ENCODE results near the gene OSBPL10. TPM values are rescaled to one million over a fixed set of nuclear protein-coding genes. Genes with fewer than 3 reads are reported as not detected.
A peak's percentile ranks its signal among the peaks of the same experiment; 100 is the strongest.

Gene OSBPL10
- total RNA-seq, 4 donors from 2014 or later: 18.6 to 33.6 (median 28.8) TPM

GRCh38 chr3:31903686-31904431 lies 77.2 kb downstream of the OSBPL10 start:
- H3K4me1 ChIP-seq: peaks cover under 1 to 16% of the 10 kb centered on the region in 2 donors
- H3K4me3 ChIP-seq (replicated peaks in 1 of 3): no peak overlapping the region
- peak; percentile 66 to 71 for DNase-seq
- H3K27me3 ChIP-seq: no peaks in the 10 kb centered on the region
- H3K27ac ChIP-seq: no peak overlapping the region
- no peaks in the 10 kb centered on the region for H3K36me3 ChIP-seq
- H3K9me3 ChIP-seq: no peaks in the 10 kb centered on the region
- 62 to 65% methylated on average over 7 of the region's 7 CpGs for WGBS, 2 donors
- intact Hi-C loops (cut with DNase I): no loop called here
- no peak for TF ChIP-seq POLR2A (IDR thresholded peaks at IDR 0.05)

- Histone ChIP-seq H3K36me3 (no peaks in the 10 kb centered on the region), H3K9me3 (no peaks in the 10 kb centered on the region), H3K27me3 (no peaks in the 10 kb centered on the region), H3K27ac (no peak overlapping the region), H3K4me1 (peaks cover 0 to 10% of the 10 kb centered on the region in 2 donors), H3K4me3 (replicated peaks in 1 of 3) (no peak overlapping the region)
- DNase-seq: no peak
- intact Hi-C loops (cut with DNase I): no loop called here
- no peak for TF ChIP-seq CTCF (IDR thresholded peaks at IDR 0.05)
- TF ChIP-seq POLR2A (IDR thresholded peaks at IDR 0.05): no peak
These were observed 80.5 kb downstream of the OSBPL10 start for GRCh38 chr3:31900583-31900982.

GRCh38 chr3:31896648-31897433 lies 84.2 kb downstream of the OSBPL10 start:
- H3K4me3 ChIP-seq (replicated peaks in 1 of 3): no peak overlapping the region
- no peak overlapping the region for H3K27ac ChIP-seq
- intact Hi-C loops (cut with DNase I): no loop called here
- H3K4me1 ChIP-seq: no peaks in the 10 kb centered on the region
- no peak for DNase-seq
- TF ChIP-seq POLR2A (IDR thresholded peaks at IDR 0.05) (no peak), CTCF (IDR thresholded peaks at IDR 0.05) (no peak)
- 83 to 85% methylated on average over 6 of the region's 6 CpGs for WGBS, 2 donors
- no peaks in the 10 kb centered on the region for H3K9me3 ChIP-seq
- no peaks in the 10 kb centered on the region for H3K36me3 ChIP-seq
- no peaks in the 10 kb centered on the region for H3K27me3 ChIP-seq

GRCh38 chr3:31896026-31896425 lies 85.0 kb downstream of the OSBPL10 start:
- WGBS, 2 donors: 79 to 92% methylated on average over 1 of the region's 1 CpG
- intact Hi-C loops (cut with DNase I): no loop called here
- no peaks in the 10 kb centered on the region for H3K9me3 ChIP-seq
- TF ChIP-seq CTCF (IDR thresholded peaks at IDR 0.05) (no peak), POLR2A (IDR thresholded peaks at IDR 0.05) (no peak)
- no peak for DNase-seq
- no peak overlapping the region for H3K27ac ChIP-seq
- H3K36me3 ChIP-seq: no peaks in the 10 kb centered on the region
- H3K27me3 ChIP-seq: no peaks in the 10 kb centered on the region
- H3K4me1 ChIP-seq: no peaks in the 10 kb centered on the region
- H3K4me3 ChIP-seq (replicated peaks in 1 of 3): no peak overlapping the region

- no peaks in the 10 kb centered on the region for H3K9me3 ChIP-seq
- DNase-seq: no peak
- no peaks in the 10 kb centered on the region for H3K36me3 ChIP-seq
- no peak overlapping the region for H3K27ac ChIP-seq
- TF ChIP-seq POLR2A (IDR thresholded peaks at IDR 0.05) (no peak), CTCF (IDR thresholded peaks at IDR 0.05) (no peak)
- H3K4me3 ChIP-seq (replicated peaks in 1 of 3): no peak overlapping the region
- no peaks in the 10 kb centered on the region for H3K4me1 ChIP-seq
- intact Hi-C loops (cut with DNase I): no loop called here
- WGBS, 2 donors: 80 to 88% methylated on average over 2 of the region's 2 CpGs
- H3K27me3 ChIP-seq: no peaks in the 10 kb centered on the region
These were observed 85.6 kb downstream of the OSBPL10 start for GRCh38 chr3:31895471-31895870.
